HG03039 (cell line): ENCODE results near the gene C11orf42.
A peak's percentile ranks its signal among the peaks of the same experiment; 100 is the strongest.

ENCODE experiments used
- ATAC-seq: cut with Tn5 transposase; IDR thresholded peaks from one replicate; pipeline ENCODE4 v1.9.1; 2021; ENCODE audit warnings: mild to moderate bottlenecking, moderate library complexity; ENCODE audit not compliant: unreplicated experiment

C11orf42 gene, protein sequence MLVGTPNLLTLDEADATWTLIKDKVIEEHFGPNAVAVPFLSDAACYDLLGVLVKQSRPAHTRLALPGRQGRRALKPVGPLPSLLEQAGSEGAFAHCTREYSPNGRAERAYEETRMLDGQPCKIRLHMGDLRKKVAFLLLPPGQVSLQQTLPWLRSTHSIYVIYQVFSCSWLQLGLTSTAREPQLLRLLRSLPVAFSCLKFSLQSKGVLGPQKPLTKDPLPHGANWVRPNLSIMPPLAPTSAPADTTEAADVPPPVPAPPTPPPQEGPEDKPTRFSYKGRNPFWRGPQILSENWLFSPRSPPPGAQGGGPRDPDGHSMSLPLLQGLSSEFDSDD

DNA sequence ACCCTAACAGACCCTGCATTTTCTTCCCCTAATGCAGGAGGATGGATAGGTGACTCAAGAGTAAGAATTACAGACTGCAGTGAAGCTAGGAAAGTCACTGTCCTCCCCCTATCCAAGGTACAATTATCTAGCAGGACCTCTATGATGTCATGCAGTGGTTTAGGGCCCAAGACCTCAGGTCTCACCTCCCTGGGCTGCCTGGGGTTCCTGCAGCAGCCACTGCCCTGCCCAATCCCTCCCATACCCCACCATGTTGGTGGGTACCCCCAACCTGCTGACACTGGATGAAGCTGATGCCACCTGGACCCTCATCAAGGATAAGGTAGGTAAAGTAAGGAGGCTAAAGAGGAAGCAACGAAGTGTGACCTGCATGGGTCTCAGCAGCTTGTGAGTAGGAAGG lies at the start of gene C11orf42:
Gene C11orf42, plus strand, starts transcription at position 192 of the 400 bp plus-strand sequence. Its CDS starts 59 bp downstream, at position 251.
- ATAC-seq, result no peak

DNA sequence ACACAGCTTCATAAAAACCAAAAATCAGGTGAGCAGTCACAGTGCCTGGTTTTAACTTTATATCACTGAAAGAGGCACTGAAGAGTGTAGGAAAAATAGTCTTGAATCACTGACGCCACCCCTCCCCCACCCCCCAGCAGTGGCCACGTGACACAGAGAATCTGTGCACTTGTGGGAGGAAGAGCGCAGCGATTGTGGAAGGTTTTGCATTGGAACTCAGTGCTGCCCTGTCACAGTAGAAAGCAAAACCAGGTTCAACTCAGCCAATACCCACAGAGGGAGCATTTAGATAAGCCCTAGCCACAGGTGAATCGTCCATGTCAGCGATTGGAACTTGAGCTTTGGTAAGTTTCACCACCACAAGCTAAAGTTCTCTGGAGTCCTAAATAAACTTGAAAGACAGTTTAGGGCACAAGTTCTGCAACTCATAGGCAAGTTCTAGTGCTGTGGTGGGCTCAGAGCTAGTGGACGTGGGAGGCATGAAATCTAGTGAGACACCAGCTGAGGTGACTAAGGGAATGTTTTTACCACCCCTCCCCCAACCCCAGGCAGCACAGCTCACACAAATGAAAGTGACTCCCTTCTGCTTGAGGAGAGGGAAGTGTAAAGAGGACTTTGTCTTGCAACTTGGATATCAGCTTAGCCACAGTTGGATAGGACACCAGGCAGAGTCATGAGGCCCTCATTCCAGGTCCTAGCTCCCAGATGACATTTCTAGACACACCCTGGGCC lies 48.6 kb upstream of the C11orf42 start:
- no peak for ATAC-seq

DNA sequence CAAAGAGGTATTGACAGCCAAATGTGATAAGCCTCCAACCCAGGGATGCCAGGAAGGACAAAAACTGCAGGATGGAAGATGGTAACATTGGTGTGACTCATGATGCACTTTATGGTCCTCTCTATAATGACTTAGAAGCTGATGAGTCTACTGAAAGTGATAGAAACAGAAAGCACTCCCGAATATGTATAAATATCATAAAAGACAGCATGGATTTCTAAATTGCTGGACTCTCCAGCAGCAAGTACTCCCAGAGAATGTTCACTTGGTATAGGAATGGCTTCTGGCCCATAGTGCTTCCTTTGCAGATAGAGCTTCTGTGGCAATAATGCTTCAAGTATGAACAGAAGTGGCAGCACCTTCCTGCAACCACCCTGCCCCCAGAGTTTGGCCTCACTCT lies 35.1 kb upstream of the C11orf42 start, which contains the start of gene OR52B2:
Gene OR52B2, minus strand, starts transcription at position 101 of the 400 bp plus-strand sequence. Its CDS starts 0 bp downstream, at position 101.
- ATAC-seq, result no peak

DNA sequence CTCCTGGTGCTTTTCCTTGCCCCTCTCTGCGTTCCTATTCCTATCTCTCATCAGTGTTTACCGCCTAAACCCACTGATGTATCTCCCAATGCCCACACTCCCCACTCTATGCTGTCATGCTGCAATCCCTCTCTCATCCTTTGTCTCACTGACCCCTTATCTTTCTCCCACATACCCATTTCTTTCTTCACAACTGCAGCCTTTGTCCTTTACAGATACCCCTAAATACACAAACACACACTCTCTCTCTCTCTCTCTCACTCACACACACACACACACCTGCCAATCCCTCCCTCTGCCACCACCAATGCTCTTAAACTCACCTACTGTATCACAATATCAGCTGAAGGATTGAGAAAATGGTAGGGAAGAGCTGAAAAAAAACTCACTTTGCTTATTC lies 29.9 kb upstream of the C11orf42 start:
- ATAC-seq, result no peak

DNA sequence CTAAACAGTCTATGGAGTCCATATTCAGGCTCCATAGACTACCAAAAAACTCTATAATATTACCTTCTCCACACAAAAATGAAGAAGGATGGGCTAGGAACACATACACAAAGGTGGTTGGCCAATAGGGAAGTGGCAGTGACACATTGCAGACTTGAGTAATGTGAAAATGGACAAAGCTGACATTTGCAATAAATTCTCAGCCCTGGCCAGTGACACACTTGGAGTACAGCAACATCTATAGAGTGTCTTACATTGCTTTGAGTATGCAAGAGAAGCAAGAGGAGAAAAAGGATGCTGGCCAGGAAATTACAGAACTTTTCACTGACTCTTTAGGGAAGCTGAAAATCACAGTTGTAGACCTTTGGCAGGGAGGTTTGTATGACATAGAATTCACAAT lies 13.6 kb upstream of the C11orf42 start:
- no peak for ATAC-seq

DNA sequence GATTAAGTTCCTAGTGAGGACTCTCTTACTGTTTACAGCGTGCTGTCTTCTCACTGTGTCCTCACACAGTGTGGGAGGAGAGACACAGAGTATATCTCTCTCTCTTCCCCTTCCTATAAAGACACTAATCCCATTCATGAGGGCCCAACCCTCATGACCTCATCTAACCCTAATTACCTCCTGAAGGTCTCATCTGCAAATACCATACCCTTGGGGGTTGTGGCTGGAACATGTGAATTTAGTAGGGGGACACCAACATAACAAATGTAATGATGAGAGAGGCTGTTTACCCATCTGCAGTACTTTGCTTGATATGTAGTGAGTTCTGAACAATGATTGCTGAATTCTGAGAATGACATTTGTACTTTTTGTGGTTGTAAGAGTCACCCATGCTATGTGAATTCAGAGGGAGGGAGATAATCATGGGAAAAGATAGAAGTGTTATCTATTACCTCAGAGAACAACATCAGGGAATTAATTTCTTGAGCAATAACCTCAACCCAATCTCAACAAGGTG lies 11.2 kb upstream of the C11orf42 start:
- ATAC-seq, result no peak

DNA sequence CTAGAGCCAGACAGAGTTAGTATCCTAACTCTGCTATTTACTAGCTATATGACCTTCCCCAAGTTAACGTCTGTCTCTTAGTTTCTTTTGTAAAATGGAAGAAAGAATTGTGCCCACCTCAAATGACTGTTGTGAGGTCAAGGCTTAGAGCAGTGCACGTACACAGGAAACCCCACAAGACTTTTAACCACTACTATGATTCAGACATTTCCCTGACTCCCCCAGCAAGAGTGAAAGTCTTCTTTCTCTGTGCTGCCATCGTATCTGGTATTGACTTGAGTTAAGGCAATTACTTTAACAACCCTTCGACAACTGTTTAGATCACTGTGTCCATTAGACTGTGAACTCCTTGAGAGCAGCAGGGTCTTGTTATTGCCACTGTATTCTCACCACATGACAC lies 9.0 kb upstream of the C11orf42 start:
- no peak for ATAC-seq

DNA sequence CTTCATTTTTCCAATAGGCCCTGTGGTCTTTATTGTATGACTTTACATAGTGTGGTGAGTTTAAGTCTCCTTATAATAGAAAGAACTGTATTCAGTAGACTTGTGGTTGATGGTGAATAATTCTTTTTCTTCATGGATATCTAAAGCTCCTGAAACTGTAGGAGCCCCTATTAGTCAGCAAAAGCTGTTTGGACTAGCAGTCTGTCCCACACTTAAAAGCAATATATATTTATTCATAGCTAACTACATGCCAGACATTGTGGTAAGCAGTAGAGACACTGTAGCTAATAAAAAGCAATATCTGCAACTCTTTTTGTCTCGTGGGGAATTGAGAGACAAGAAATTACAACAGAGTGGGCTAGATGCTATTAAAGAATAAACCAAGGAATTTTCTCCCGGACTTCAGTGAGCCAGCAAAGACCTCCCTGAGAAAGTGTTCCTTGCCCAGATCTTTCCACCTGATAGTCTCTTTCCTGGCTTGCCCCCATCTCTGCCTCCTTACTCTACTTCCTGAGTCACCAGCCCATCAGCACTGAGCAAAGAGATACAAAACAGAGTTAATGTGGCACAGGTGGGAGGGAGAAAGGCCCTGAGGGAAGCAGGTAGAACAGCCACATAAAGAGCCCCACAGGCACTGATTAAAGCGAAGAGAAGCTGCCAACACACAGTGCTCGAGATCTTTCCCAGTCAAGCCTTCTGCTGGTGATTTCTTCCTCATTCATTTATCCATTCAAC lies 7.7 kb upstream of the C11orf42 start:
- ATAC-seq, result no peak

DNA sequence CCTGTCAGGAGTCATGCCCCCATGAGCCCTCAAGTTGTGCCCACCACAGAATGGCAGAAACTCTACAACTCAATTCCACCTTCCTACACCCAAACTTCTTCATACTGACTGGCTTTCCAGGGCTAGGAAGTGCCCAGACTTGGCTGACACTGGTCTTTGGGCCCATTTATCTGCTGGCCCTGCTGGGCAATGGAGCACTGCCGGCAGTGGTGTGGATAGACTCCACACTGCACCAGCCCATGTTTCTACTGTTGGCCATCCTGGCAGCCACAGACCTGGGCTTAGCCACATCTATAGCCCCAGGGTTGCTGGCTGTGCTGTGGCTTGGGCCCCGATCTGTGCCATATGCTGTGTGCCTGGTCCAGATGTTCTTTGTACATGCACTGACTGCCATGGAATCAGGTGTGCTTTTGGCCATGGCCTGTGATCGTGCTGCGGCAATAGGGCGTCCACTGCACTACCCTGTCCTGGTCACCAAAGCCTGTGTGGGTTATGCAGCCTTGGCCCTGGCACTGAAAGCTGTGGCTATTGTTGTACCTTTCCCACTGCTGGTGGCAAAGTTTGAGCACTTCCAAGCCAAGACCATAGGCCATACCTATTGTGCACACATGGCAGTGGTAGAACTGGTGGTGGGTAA lies 6.1 kb upstream of the C11orf42 start, which contains the start of gene OR52W1:
Gene OR52W1, plus strand, starts transcription at position 51 of the 637 bp plus-strand sequence. Its CDS starts 0 bp downstream, at position 51.
- ATAC-seq, result no peak

DNA sequence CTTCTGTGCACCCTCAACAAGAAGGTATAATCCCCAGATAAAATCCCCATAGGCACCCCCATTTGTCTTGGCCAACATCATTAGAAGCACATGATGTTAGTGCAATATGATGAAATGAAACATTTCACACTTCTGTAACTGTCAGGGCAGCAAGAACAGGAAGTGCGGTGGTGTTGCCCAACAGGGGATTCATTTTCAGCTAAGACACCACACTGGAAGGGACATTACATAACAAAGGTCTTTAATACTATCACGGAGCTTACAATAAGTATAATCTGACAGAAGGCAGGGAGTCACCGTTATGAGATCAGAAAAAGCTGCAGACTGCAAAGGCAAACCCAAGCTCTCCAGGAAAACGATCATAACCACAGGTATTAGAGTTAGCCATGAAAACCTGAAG lies 4.4 kb upstream of the C11orf42 start:
- no peak for ATAC-seq

DNA sequence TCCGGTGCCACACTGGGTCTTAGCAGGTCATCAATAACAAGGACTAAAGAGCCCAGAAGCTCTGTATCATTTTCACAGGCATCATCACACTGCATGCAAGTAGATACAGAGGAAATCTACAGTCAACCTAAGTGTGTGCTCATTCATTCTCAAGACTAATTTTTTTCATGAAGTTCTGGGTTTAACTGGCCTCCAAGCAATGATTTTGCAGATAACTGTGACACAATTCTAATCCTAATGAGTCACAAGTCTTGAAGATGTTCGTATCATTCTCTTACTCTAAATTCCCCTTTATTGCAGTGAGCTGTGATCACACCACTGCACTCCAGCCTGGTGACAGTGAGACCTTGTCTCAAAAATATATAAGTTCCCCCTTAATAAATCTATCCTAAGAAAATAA lies 3.9 kb upstream of the C11orf42 start:
- no peak for ATAC-seq

DNA sequence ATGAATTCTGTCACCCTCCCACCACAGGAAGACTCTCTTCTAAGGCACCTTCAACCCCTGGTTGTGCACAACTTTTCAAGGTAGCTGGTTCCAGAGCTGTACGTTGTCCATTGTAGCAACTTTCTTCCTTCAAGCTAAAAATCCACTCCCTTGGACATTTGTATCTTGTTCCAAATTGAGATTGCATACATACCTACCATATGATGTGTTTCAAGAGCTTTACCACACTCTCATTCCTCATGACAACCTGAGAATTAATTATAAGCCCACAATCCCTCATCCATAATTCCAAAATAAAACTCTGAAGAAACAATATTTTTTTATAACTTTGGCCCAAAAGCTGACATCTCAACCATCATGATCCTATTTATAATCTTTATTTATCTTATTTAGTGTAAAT lies 3.3 kb upstream of the C11orf42 start:
- ATAC-seq, result no peak

DNA sequence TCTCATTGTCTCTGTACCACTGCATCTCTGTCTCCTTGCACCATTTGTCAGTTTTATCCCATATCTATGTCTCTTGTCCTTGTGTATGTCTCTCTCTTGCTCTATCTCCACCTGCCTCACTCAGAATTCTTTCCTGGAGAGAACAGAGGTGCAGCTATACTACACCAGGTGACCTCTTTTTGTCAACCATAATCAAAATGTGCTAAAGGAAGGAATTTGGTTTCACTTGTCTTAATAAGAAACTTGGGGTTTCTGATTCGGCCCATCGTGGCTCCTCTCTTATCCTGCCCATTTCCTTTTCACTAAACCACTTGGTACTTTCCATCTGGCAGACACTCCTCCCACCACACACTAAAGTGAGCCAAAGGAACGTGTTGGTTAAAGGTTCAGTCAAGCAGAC lies 2.0 kb upstream of the C11orf42 start:
- ATAC-seq, result peak; percentile 55

DNA sequence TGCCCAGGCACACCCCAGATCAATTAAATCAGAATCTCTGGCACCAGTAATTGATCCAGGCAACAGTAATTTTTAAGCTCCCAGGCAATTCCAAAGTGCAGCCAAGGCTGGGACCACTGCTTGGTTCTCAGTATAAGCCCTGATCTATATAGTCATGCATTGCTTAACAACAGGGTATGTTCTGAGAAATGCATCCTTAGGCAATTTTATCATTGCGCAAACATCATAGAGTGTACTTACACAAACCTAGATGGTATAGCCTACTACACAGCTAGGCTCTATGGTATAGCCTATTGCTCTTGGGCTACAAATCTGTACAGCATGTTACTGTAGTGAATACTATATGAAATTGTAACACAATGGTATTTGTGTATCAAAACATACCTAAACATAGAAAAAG lies 651 bp upstream of the C11orf42 start:
- ATAC-seq, result no peak

DNA sequence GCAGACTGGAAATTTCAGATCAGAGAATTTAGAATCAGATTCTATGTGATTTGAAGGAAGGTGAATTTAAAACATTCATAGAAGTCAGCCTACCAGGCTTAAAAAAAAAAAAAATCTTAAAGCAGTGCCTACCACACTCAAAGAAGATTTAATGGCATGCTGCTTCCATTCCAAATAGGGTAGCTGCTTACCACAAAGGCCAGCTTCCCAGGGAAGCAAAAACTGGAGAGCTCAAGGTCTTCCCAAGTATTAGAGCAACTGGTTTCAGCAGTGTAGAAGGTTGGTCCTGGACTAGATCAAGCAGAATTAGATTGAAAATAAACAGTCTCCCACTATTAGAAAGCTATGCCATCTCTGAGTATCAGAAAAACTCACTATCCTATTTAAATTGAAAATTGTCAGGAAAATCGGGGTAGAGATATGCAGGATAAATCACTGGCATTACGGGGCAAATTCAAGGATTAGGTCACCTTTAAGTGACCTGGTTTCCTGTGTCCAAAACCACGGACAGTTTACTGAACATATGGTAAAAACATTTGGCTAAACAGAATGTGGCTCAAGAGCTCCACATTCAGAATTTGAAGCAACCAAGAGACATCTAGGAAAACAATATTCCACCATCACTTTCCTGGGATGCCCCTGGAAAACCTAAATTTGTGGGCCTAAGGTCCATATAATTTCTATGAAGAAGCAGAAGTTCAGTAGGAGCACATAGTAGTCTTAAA lies 1.3 kb downstream of the C11orf42 start:
- no peak for ATAC-seq

DNA sequence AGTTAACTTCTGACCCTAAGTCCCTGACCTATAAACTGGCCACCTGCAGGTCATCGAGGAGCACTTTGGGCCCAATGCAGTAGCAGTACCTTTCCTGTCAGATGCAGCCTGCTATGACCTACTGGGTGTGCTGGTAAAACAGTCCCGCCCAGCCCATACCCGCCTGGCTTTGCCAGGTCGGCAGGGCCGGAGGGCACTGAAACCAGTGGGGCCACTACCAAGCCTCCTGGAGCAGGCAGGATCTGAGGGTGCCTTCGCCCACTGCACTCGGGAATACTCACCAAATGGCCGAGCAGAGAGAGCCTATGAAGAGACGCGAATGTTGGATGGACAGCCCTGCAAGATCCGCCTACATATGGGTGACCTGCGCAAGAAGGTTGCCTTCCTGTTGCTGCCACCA lies 4.4 kb downstream of the C11orf42 start:
- no peak for ATAC-seq

DNA sequence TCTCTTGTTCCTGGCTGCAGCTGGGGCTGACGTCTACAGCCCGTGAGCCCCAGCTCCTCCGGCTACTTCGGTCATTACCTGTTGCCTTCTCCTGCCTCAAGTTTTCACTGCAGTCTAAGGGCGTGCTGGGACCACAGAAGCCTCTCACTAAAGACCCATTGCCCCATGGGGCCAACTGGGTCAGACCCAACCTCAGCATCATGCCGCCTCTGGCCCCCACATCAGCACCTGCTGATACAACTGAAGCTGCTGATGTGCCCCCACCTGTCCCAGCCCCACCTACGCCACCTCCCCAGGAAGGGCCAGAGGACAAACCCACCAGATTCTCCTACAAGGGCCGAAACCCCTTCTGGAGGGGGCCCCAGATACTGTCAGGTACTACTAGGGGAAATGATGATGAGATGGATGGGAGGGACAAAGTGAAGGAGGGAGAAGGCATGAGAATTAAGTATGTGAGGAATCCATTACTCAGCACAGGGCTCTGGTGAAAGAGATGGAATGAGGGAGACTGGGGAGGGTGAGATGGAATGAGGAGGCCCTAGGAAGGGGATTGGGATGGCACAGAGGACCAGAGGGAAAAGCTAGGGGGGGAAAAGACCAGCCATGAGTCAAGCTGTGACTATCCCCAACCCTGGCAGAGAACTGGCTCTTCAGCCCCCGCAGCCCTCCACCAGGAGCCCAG lies 5.1 kb downstream of the C11orf42 start:
- ATAC-seq, result no peak

DNA sequence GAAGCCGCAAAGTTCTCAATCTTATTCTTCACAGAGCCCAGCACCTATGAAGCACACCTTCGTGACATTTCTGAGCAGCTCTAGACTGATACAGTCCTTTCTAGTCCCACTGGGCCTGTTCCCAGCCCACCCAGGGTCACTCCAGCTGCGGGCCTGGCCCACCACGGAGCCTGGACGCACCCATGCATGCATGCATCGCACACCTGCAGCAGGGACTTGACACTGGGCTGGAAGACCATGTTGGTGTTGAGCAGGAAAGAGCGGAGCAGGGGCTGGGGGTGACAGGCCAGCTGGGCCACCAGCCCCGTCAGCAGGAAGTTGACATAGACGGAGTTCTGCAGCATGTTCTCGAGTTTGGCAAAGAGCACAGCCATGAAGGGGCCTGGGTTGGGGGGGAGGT lies 9.2 kb downstream of the C11orf42 start:
- ATAC-seq, result no peak

DNA sequence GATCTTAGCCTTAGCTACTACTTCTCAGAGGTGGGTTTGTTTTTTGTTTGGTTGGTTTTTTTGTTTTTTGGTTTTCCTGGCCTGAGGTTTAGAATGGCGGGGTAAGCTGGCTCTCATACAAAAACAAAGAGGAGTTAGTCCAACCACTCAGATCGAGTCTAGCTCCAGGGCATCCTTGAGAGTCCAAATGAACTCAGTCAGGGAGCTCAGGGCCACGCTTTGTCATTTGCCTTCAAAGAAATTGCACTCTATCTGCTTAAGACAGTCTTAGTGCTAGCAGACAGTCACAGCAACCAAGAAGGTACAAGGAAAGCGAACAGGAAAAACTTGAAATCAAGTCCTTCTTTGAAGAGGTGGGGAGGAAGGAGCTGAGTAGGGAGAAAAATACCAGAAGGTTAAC lies 11.1 kb downstream of the C11orf42 start:
- no peak for ATAC-seq

DNA sequence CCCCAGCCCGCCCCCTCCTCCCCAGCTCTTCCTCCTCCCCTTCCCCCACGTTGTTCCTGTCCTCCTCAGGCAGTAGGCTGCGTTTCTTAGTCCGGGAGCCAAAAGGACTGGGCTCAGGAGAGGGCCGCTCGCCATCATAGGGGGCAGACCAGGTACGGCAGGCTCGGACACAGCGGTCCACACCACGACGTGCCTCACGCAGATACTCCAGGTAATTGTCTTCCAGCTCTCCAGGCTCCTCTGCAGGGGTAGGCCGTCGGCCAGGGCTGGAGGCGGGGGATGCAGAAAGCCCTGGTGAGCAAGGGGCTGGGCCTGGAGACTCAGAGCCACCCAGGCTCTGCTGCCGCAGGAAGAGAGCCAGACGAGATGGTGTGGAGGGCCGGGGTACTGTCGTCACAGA lies 12.4 kb downstream of the C11orf42 start:
- no peak for ATAC-seq
